ENCODE measurements around the gene DDX56.

- TF ChIP-seq EZH2 (IDR thresholded peaks at IDR 0.05; ENCODE audit: low read length, missing control alignments) = no peak
- TF ChIP-seq CTCF (conservative IDR thresholded peaks at IDR 0.05 in 1 of 2, IDR thresholded peaks at IDR 0.05 in 1 of 2; ENCODE audit: low read depth in 1 of 2, low read length in 2 of 2) = no peak
Observed at GRCh38 chr7:44566680-44567079, 7.0 kb downstream of the DDX56 start.

All from fibroblast of lung (primary cell).